GM12878 (cell line): ENCODE measurements around the gene KIF1C. TPM values are rescaled to one million over a fixed set of nuclear protein-coding genes. Genes with fewer than 3 reads are reported as not detected.
A peak's percentile ranks its signal among the peaks of the same experiment; 100 is the strongest.

Experiments used
- ASH2L ChIP-seq: fragments of 300-600, 200-600 bp; sonication (generic); IDR thresholded peaks from 2 replicates; pipeline ENCODE4 v1.6.1; 2017; ENCODE audit warnings: low read depth, mild to moderate bottlenecking, borderline replicate concordance
- CBFB ChIP-seq: IDR thresholded peaks from 2 replicates; pipeline ENCODE4 v1.6.1; 2016; ENCODE audit warnings: antibody characterized with exemption, low read depth
- EGR1 ChIP-seq, 2 experiments: IDR thresholded peaks; 1 replicate in 1 of 2; 2 replicates in 1 of 2; pipeline ENCODE4 v1.6.1; 2011 to 2012; ENCODE audit warnings: low read depth in 2 of 2, low read length in 2 of 2, borderline replicate concordance in 1 of 2, mild to moderate bottlenecking in 1 of 2, moderate library complexity in 1 of 2
- ESRRA ChIP-seq: IDR thresholded peaks from 2 replicates; pipeline ENCODE4 v1.6.1; 2012; ENCODE audit warnings: mild to moderate bottlenecking, low read length, improper control_type of control experiment
- ETV6 ChIP-seq, 2 experiments: fragments of 450-650 bp in 1 of 2; IDR thresholded peaks in 1 of 2; conservative IDR thresholded peaks in 1 of 2; 2 replicates each; pipeline ENCODE4 v1.6.1; 2014; ENCODE audit warnings: antibody characterized with exemption in 1 of 2, borderline replicate concordance in 1 of 2, low read depth in 1 of 2, mild to moderate bottlenecking in 1 of 2, moderate library complexity in 1 of 2
- EZH2 ChIP-seq: IDR thresholded peaks from 2 replicates; pipeline ENCODE4 v1.6.1; 2012; ENCODE audit warnings: low read depth, mild to moderate bottlenecking, control low read depth, inconsistent platforms, low read length, borderline replicate concordance; ENCODE audit not compliant: control insufficient read depth
- IKZF2 ChIP-seq, 2 experiments: fragments of 450-650 bp; IDR thresholded peaks; 2 replicates each; pipeline ENCODE4 v1.6.1; 2017; ENCODE audit warnings: mild to moderate bottlenecking in 2 of 2, moderate library complexity in 2 of 2
- IRF4 ChIP-seq: IDR thresholded peaks from 2 replicates; pipeline ENCODE4 v1.6.1; 2011; ENCODE audit warnings: low read depth, low read length
- LARP7 ChIP-seq: fragments of 450-650 bp; IDR thresholded peaks from 2 replicates; pipeline ENCODE4 v1.6.1; 2017; ENCODE audit warnings: mild to moderate bottlenecking
- MEF2B ChIP-seq: fragments of 450-650 bp; IDR thresholded peaks from 2 replicates; pipeline ENCODE4 v1.6.1; 2018; ENCODE audit warnings: mild to moderate bottlenecking, moderate library complexity; ENCODE audit not compliant: partially characterized antibody, poor library complexity, severe bottlenecking
- MYC ChIP-seq: IDR thresholded peaks from 2 replicates; pipeline ENCODE4 v1.6.1; 2011; ENCODE audit warnings: mild to moderate bottlenecking, low read length, moderate library complexity, inconsistent platforms; ENCODE audit not compliant: insufficient read depth, insufficient replicate concordance, insufficient read length, severe bottlenecking
- NFYB ChIP-seq: IDR thresholded peaks from 2 replicates; pipeline ENCODE4 v1.6.1; 2011; ENCODE audit warnings: low read depth, mild to moderate bottlenecking, low read length, improper control_type of control experiment, moderate library complexity; ENCODE audit not compliant: insufficient read depth
- RBBP5 ChIP-seq: fragments of 200-600 bp; sonication (generic); conservative IDR thresholded peaks from 2 replicates; pipeline ENCODE4 v1.6.1; 2016
- RUNX3 ChIP-seq: IDR thresholded peaks from 2 replicates; pipeline ENCODE4 v1.6.1; 2012; ENCODE audit warnings: low read length, inconsistent platforms
- SPI1 ChIP-seq: IDR thresholded peaks from 2 replicates; pipeline ENCODE4 v1.6.1; 2011; ENCODE audit warnings: low read depth, mild to moderate bottlenecking, low read length, moderate library complexity, borderline replicate concordance; ENCODE audit not compliant: insufficient read depth
- STAT3 ChIP-seq: IDR thresholded peaks from 2 replicates; pipeline ENCODE4 v1.6.1; 2011; ENCODE audit warnings: low read depth, low read length, improper control_type of control experiment
- YBX1 ChIP-seq: fragments of 450-650 bp; IDR thresholded peaks from 2 replicates; pipeline ENCODE4 v1.6.1; 2016; ENCODE audit warnings: antibody characterized with exemption
- ZBED1 ChIP-seq: IDR thresholded peaks from 2 replicates; pipeline ENCODE4 v1.6.1; 2016; ENCODE audit warnings: borderline replicate concordance
- ZNF24 ChIP-seq: fragments of 450-650 bp; IDR thresholded peaks from 2 replicates; pipeline ENCODE4 v1.6.1; 2017; ENCODE audit warnings: antibody characterized with exemption, mild to moderate bottlenecking
- polyA plus RNA-seq, 11 experiments: library from polyadenylated mRNA; depleted of rRNA in 4 of 11; unstranded in 6 of 11; stranded (reverse) in 5 of 11; fragments of >200 nt; fragmentation: Nextera tagmentation in 4 of 11; fragmentation: Illumina TruSeq in 1 of 11; extraction: Ambion mirVana in 4 of 11; extraction: Trizol in 1 of 11; gene quantifications; 1 replicate in 1 of 11; 2 replicates in 10 of 11; pipeline versions ENCODE4 v1.2.1 to v1.2.3, GENCODE V29; 2011 to 2016; ENCODE audit warnings: inconsistent platforms in 2 of 11, missing spikeins in 2 of 11, low read depth in 1 of 11
- total RNA-seq, 4 experiments: library from RNA; depleted of rRNA in 3 of 4; stranded (reverse); fragments of >200 nt in 3 of 4; fragmentation: Illumina TruSeq in 1 of 4; extraction: Trizol in 1 of 4; gene quantifications; 2 replicates each; pipeline versions ENCODE4 v1.2.1 to v1.2.3, GENCODE V29; 2013 to 2021
- TF ChIP-seq, protein P1 (sequence below): fragments of 450-650 bp; conservative IDR thresholded peaks from 2 replicates; pipeline ENCODE4 v1.6.1; 2017; ENCODE audit warnings: mild to moderate bottlenecking, moderate library complexity
- TF ChIP-seq, protein P2 (sequence below): fragments of 450-650 bp; IDR thresholded peaks from 2 replicates; pipeline ENCODE4 v1.6.1; 2017; ENCODE audit warnings: borderline replicate concordance
- TF ChIP-seq, protein P3 (sequence below): fragments of 450-650 bp; IDR thresholded peaks from 2 replicates; pipeline ENCODE4 v1.6.1; 2017; ENCODE audit warnings: mild to moderate bottlenecking, low read depth, inconsistent platforms; ENCODE audit not compliant: poor library complexity, severe bottlenecking
- TF ChIP-seq, protein P4 (sequence below): fragments of 450-650 bp; IDR thresholded peaks from 2 replicates; pipeline ENCODE4 v1.6.1; 2017; ENCODE audit warnings: low read depth, mild to moderate bottlenecking, moderate library complexity

The KIF1C gene
- total and polyA plus RNA-seq, 10 of the 15 experiments (the other 5 are each of a cell fraction or from before 2014, with no cell fraction given): 1.4 to 65.9 (median 21.1) TPM

DNA sequence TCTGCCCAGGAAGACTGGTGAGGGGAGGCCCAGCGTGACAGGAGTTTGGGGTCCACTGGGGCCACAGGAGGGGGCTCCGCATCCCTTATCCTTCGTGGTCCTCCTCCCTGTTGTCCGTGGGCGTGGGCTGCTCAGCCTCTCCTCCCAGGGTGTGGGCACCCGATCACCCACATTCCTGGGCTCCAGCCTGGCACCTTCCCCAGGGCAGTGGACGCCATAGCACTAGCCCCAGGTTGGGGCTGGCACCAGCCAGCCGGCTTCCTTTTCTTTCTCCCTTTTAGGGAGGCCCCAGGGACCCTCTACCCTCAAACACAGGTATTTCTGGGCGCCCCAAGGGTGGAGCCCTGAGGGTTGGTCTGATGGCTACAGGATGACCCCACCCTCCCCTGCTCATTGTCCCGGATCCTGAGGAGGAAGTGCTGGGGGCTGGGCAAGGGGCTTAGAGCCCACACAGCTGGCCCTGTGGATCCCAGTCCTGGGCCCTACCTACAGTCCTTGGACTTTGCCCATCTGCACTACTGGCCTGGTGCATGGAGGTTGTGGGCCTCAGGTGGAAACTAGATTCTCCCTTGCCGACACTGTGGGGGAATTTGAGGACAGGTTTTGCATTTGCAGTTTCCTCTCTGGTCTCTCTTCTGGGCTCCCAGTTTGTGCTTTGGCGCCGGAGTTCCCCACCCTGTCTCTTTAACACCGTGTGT is 1.1 kb downstream of the KIF1C start (continued):
- TF ChIP-seq, protein P1, sequence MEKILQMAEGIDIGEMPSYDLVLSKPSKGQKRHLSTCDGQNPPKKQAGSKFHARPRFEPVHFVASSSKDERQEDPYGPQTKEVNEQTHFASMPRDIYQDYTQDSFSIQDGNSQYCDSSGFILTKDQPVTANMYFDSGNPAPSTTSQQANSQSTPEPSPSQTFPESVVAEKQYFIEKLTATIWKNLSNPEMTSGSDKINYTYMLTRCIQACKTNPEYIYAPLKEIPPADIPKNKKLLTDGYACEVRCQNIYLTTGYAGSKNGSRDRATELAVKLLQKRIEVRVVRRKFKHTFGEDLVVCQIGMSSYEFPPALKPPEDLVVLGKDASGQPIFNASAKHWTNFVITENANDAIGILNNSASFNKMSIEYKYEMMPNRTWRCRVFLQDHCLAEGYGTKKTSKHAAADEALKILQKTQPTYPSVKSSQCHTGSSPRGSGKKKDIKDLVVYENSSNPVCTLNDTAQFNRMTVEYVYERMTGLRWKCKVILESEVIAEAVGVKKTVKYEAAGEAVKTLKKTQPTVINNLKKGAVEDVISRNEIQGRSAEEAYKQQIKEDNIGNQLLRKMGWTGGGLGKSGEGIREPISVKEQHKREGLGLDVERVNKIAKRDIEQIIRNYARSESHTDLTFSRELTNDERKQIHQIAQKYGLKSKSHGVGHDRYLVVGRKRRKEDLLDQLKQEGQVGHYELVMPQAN: no peak
- TF ChIP-seq, protein P2, sequence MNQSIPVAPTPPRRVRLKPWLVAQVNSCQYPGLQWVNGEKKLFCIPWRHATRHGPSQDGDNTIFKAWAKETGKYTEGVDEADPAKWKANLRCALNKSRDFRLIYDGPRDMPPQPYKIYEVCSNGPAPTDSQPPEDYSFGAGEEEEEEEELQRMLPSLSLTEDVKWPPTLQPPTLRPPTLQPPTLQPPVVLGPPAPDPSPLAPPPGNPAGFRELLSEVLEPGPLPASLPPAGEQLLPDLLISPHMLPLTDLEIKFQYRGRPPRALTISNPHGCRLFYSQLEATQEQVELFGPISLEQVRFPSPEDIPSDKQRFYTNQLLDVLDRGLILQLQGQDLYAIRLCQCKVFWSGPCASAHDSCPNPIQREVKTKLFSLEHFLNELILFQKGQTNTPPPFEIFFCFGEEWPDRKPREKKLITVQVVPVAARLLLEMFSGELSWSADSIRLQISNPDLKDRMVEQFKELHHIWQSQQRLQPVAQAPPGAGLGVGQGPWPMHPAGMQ: no peak
- TF ChIP-seq CBFB (no peak), IKZF2 (IDR thresholded peaks at IDR 0.05) (no peak), YBX1 (no peak), EZH2 (no peak), STAT3 (no peak), IRF4 (0 out of 2 replicates have a peak, but pooled peaks have one; percentile 8), SPI1 (0 out of 2 replicates have a peak, but pooled peaks have one; percentile 28), EGR1 (IDR thresholded peaks at IDR 0.05; ENCODE audit: borderline replicate concordance in 1 of 2, low read depth in 2 of 2, low read length in 2 of 2) (no peak), MYC (no peak), ZNF24 (no peak), ZBED1 (no peak), RUNX3 (0 out of 2 replicates have a peak, but pooled peaks have one; percentile 15), RBBP5 (no peak), LARP7 (no peak), ESRRA (no peak), ASH2L (no peak), MEF2B (no peak), NFYB (no peak), ETV6 (conservative IDR thresholded peaks at IDR 0.05 in 1 of 2, IDR thresholded peaks at IDR 0.05 in 1 of 2; ENCODE audit: borderline replicate concordance in 1 of 2, low read depth in 1 of 2) (no peak)
- TF ChIP-seq, protein P3, sequence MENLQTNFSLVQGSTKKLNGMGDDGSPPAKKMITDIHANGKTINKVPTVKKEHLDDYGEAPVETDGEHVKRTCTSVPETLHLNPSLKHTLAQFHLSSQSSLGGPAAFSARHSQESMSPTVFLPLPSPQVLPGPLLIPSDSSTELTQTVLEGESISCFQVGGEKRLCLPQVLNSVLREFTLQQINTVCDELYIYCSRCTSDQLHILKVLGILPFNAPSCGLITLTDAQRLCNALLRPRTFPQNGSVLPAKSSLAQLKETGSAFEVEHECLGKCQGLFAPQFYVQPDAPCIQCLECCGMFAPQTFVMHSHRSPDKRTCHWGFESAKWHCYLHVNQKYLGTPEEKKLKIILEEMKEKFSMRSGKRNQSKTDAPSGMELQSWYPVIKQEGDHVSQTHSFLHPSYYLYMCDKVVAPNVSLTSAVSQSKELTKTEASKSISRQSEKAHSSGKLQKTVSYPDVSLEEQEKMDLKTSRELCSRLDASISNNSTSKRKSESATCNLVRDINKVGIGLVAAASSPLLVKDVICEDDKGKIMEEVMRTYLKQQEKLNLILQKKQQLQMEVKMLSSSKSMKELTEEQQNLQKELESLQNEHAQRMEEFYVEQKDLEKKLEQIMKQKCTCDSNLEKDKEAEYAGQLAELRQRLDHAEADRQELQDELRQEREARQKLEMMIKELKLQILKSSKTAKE: no peak
- TF ChIP-seq, protein P4, sequence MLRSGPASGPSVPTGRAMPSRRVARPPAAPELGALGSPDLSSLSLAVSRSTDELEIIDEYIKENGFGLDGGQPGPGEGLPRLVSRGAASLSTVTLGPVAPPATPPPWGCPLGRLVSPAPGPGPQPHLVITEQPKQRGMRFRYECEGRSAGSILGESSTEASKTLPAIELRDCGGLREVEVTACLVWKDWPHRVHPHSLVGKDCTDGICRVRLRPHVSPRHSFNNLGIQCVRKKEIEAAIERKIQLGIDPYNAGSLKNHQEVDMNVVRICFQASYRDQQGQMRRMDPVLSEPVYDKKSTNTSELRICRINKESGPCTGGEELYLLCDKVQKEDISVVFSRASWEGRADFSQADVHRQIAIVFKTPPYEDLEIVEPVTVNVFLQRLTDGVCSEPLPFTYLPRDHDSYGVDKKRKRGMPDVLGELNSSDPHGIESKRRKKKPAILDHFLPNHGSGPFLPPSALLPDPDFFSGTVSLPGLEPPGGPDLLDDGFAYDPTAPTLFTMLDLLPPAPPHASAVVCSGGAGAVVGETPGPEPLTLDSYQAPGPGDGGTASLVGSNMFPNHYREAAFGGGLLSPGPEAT: peak; percentile 30; the same call in 1 of the 2 replicates
